Measurements from ENCODE around the gene OR52D1.

The OR52D1 gene

DNA sequence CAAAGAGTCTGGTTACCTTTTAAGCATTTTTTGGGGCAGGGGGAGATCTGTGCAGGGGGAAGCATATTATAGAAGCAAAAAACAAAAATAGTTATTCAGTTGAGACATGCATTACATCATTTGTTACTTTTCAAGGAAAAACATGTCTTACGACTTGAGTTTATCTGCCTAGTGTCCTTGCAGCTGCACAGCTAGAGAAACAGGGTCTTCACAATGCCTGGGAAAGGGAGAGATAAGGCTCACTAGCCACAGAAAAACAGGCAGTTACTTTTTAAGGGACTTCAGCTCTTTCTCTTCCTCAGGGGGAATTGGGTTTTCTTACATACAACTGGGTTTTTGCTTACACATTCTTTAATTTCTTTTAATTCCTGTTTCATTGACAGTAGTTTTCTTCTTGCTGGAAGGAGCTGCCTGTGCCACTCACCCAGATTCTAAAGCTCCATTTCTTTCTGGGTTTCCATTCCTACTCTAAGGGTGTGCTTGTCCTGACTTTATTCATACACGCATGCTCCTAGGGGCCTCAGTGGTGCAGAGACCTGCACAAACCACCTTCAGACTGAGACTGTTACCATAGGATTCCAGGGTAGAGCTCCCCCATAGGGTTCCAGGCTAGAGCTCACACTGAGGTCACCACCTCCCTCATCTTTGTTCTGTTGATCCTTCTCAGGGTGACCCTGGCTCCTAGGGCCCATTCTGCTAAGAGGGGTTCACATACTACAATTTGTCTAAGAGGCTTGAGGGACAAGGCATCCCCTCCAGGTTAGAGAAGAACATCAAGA is 42.8 kb downstream of the OR52D1 start:
- H3K36me3 ChIP-seq (ENCODE audit: insufficient read depth, low read length), result no peaks in the 10 kb centered on the region
- no peaks in the 10 kb centered on the region for H3K79me2 ChIP-seq (ENCODE audit: insufficient read depth, low read length)
- no peaks in the 10 kb centered on the region for H3K9me3 ChIP-seq (ENCODE audit: insufficient read depth, low read depth, low read length)
- no peaks in the 10 kb centered on the region for H3K9me2 ChIP-seq (replicated peaks; ENCODE audit: low read depth, low read length)
- no peak for TF ChIP-seq EZH2phosphoT487 (IDR thresholded peaks at IDR 0.05; ENCODE audit: borderline replicate concordance)
- TF ChIP-seq, protein P1, sequence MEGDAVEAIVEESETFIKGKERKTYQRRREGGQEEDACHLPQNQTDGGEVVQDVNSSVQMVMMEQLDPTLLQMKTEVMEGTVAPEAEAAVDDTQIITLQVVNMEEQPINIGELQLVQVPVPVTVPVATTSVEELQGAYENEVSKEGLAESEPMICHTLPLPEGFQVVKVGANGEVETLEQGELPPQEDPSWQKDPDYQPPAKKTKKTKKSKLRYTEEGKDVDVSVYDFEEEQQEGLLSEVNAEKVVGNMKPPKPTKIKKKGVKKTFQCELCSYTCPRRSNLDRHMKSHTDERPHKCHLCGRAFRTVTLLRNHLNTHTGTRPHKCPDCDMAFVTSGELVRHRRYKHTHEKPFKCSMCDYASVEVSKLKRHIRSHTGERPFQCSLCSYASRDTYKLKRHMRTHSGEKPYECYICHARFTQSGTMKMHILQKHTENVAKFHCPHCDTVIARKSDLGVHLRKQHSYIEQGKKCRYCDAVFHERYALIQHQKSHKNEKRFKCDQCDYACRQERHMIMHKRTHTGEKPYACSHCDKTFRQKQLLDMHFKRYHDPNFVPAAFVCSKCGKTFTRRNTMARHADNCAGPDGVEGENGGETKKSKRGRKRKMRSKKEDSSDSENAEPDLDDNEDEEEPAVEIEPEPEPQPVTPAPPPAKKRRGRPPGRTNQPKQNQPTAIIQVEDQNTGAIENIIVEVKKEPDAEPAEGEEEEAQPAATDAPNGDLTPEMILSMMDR (conservative IDR thresholded peaks at IDR 0.05; ENCODE audit: low read length), result no peak
- no peaks in the 10 kb centered on the region for H4K20me1 ChIP-seq (ENCODE audit: insufficient read depth, low read length, poor library complexity, severe bottlenecking)
- H3K9ac ChIP-seq (ENCODE audit: low read depth, low read length, poor library complexity, severe bottlenecking), result no peak overlapping the region
- no peak overlapping the region for H3K4me3 ChIP-seq (ENCODE audit: low read length, poor library complexity, severe bottlenecking)
- no peaks in the 10 kb centered on the region for H3F3A ChIP-seq (ENCODE audit: low read depth)
- no peaks in the 10 kb centered on the region for H3K4me1 ChIP-seq (ENCODE audit: insufficient read depth, low read length, poor library complexity, severe bottlenecking)
- H3K4me2 ChIP-seq (ENCODE audit: low read depth, low read length, poor library complexity, severe bottlenecking), result no peak overlapping the region
- no peaks in the 10 kb centered on the region for H3K27me3 ChIP-seq (ENCODE audit: insufficient read depth, low read length, poor library complexity, severe bottlenecking)
- no peak overlapping the region for H2AFZ ChIP-seq (ENCODE audit: low read length)

DNA sequence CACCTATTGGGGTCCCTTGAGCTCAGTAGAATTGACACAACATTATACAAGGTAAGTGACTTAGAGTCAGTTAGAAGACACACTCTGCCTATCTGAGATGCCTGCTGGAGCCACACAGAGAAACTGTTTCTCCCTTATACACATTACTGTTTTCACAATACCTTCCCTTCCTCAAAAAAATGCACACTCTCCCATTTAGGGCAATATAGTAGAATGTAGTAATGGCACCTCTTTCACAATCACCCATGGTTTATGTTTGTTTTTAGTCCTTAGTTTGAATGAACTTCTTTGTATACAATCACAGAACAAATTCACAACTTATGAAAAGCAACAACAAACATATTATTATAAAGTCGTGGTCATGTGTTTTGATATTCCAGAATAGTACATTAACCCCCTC is 45.6 kb downstream of the OR52D1 start:
- H3K9me2 ChIP-seq (replicated peaks; ENCODE audit: low read depth, low read length), result no peaks in the 10 kb centered on the region
- no peak overlapping the region for H3K9ac ChIP-seq (ENCODE audit: low read depth, low read length, poor library complexity, severe bottlenecking)
- TF ChIP-seq EZH2phosphoT487 (IDR thresholded peaks at IDR 0.05; ENCODE audit: borderline replicate concordance), result no peak
- TF ChIP-seq, protein P1 (conservative IDR thresholded peaks at IDR 0.05; ENCODE audit: low read length), result no peak
- H3K4me3 ChIP-seq (ENCODE audit: low read length, poor library complexity, severe bottlenecking), result no peak overlapping the region
- H3K4me1 ChIP-seq (ENCODE audit: insufficient read depth, low read length, poor library complexity, severe bottlenecking), result no peaks in the 10 kb centered on the region
- no peaks in the 10 kb centered on the region for H3K9me3 ChIP-seq (ENCODE audit: insufficient read depth, low read depth, low read length)
- no peaks in the 10 kb centered on the region for H3K79me2 ChIP-seq (ENCODE audit: insufficient read depth, low read length)
- no peaks in the 10 kb centered on the region for H3K27me3 ChIP-seq (ENCODE audit: insufficient read depth, low read length, poor library complexity, severe bottlenecking)
- H2AFZ ChIP-seq (ENCODE audit: low read length), result no peak overlapping the region
- H4K20me1 ChIP-seq (ENCODE audit: insufficient read depth, low read length, poor library complexity, severe bottlenecking), result no peaks in the 10 kb centered on the region
- no peaks in the 10 kb centered on the region for H3K36me3 ChIP-seq (ENCODE audit: insufficient read depth, low read length)
- no peaks in the 10 kb centered on the region for H3F3A ChIP-seq (ENCODE audit: low read depth)
- H3K4me2 ChIP-seq (ENCODE audit: low read depth, low read length, poor library complexity, severe bottlenecking), result no peak overlapping the region

DNA sequence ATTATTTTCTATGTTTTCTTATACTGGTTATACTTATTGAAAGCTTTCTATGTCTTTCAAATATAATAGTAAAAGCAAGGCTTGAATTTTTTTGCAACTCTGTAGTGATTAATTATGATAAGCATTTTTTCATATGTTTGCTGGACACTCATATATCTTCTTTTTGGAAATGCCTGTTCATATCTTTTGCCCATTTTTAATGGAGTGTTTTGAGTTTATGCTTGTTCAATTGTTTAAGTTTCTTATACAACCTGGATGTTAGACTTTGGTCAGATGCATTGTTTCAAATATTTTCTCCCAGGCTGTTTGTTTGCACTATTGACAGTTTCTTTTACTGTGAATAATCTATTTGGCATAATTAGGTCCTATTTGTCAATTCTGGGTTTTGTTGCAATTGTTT is 48.0 kb downstream of the OR52D1 start:
- TF ChIP-seq, protein P1 (conservative IDR thresholded peaks at IDR 0.05; ENCODE audit: low read length), result no peak
- TF ChIP-seq EZH2phosphoT487 (IDR thresholded peaks at IDR 0.05; ENCODE audit: borderline replicate concordance), result no peak
- no peak overlapping the region for H3K9ac ChIP-seq (ENCODE audit: low read depth, low read length, poor library complexity, severe bottlenecking)
- no peaks in the 10 kb centered on the region for H4K20me1 ChIP-seq (ENCODE audit: insufficient read depth, low read length, poor library complexity, severe bottlenecking)
- no peaks in the 10 kb centered on the region for H3F3A ChIP-seq (ENCODE audit: low read depth)
- no peaks in the 10 kb centered on the region for H3K27me3 ChIP-seq (ENCODE audit: insufficient read depth, low read length, poor library complexity, severe bottlenecking)
- H3K9me2 ChIP-seq (replicated peaks; ENCODE audit: low read depth, low read length), result no peaks in the 10 kb centered on the region
- no peaks in the 10 kb centered on the region for H3K9me3 ChIP-seq (ENCODE audit: insufficient read depth, low read depth, low read length)
- H3K36me3 ChIP-seq (ENCODE audit: insufficient read depth, low read length), result no peaks in the 10 kb centered on the region
- H2AFZ ChIP-seq (ENCODE audit: low read length), result no peak overlapping the region
- H3K4me1 ChIP-seq (ENCODE audit: insufficient read depth, low read length, poor library complexity, severe bottlenecking), result no peaks in the 10 kb centered on the region
- no peaks in the 10 kb centered on the region for H3K79me2 ChIP-seq (ENCODE audit: insufficient read depth, low read length)
- no peak overlapping the region for H3K4me2 ChIP-seq (ENCODE audit: low read depth, low read length, poor library complexity, severe bottlenecking)
- H3K4me3 ChIP-seq (ENCODE audit: low read length, poor library complexity, severe bottlenecking), result no peak overlapping the region
